NT2/D1 (cell line): ENCODE results near the gene PRKAG2.

Source experiments
- DNase-seq: peaks from one replicate; pipeline ENCODE4 v3.0.0-alpha.2; 2011; ENCODE audit warnings: low read depth, low spot score
- H3K27me3 ChIP-seq: 2 replicates; pipeline ENCODE4 v1.6.0; 2011; ENCODE audit warnings: mild to moderate bottlenecking; ENCODE audit not compliant: insufficient read length, insufficient read depth
- H3K36me3 ChIP-seq: 2 replicates; pipeline ENCODE4 v1.6.1; 2011; ENCODE audit warnings: mild to moderate bottlenecking, low read length, mixed read lengths; ENCODE audit not compliant: insufficient read depth, insufficient read length
- H3K4me1 ChIP-seq: 2 replicates; pipeline ENCODE4 v1.5.1; 2011; ENCODE audit not compliant: insufficient read depth, insufficient read length
- H3K4me3 ChIP-seq: 2 replicates; pipeline ENCODE4 v1.5.1; 2011; ENCODE audit warnings: low read depth; ENCODE audit not compliant: insufficient read length
- H3K9ac ChIP-seq: 2 replicates; pipeline ENCODE4 v1.6.0; 2011; ENCODE audit warnings: low read depth; ENCODE audit not compliant: insufficient read length
- H3K9me3 ChIP-seq: 2 replicates; pipeline ENCODE4 v1.5.1; 2011; ENCODE audit warnings: mild to moderate bottlenecking, low read length; ENCODE audit not compliant: insufficient read depth
- SUZ12 ChIP-seq: IDR thresholded peaks from 2 replicates; pipeline ENCODE4 v1.6.1; 2011; ENCODE audit not compliant: insufficient read length, insufficient read depth; ENCODE audit errors: extremely low read depth
- YY1 ChIP-seq: IDR thresholded peaks from 2 replicates; pipeline ENCODE4 v1.6.1; 2011; ENCODE audit not compliant: insufficient read length, insufficient read depth
- ZNF274 ChIP-seq: IDR thresholded peaks from 2 replicates; pipeline ENCODE4 v1.6.1; 2011; ENCODE audit warnings: mild to moderate bottlenecking, low read depth, low read length

Gene PRKAG2

DNA sequence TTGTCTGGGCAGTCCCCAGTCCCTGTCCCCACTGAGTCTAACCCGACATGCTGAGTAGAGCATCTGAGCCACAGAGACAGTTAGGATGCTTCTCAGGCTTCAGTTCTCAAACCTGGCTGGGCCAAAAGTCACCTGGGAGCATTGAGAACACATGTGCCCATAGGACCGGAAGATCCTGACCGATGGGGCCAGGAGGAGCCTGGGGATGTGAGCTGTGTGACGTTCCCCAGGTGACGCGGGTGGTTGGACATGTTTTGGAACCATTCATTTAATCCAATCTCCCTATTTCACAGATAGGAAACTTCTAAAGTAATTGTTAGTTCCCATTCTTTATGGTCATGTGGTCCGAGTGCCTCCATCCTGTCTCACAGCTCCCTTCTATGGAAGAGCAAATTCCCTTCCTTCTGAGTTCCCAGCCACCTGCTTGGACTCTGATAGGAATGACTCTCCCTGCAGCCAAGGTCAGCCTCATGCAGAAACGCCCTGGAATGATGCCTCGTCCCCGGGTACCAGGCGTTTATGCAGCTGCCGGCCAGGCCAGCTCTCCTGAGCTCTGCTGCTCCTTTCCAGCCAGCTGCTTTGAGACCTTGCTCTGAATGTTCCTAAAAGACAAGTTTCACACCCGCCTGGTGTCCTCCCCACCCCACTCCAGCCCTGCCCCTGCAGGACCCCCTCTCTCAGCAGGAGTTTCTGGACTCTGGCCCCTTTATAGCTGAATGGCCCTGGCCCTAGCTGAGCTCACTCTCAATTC, 190.7 kb downstream of the PRKAG2 start:
- TF ChIP-seq ZNF274, result no peak
- TF ChIP-seq SUZ12, result no peak
- TF ChIP-seq YY1, result no peak
- no peak for DNase-seq
- H3K27me3 ChIP-seq, result no peaks in the 10 kb centered on the region

DNA sequence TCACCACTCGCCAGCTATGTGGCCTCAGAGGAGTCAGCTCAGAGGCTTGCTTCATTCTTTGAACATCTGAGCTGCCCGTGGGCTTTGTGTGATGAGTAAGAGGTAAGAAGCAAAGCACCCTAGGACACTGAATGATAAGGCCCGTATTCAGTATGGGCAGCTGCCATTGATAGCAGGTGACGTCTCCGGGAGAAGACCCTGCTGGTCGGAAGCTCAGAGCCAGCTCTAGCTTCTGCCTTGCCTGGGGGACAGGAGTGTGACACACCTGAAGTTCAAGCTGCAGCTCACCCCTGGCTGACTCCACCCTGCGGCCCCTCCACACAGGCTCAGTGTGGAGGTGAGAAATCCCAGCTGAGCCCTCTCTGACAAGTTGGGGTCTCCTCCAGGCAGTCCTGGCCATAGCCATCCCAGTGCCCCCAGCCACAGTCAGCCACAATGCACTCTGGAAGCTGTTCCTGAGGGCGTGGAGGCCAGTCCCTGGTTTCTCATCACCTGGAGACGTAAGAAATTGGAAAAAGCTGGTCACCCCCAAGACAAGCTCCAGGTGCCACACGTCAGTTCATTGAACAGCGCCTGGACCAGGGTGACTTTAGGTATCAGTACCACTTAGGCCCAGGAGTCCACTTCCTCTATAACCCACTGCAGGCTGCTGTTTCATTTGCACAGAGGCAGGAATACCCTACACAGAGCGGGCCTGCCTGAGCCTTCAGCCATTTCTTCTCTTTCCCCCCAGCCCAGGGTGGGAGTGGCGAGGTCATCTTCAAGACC, 192.3 kb downstream of the PRKAG2 start:
- H3K4me1 ChIP-seq, result peaks cover 12% of the 10 kb centered on the region

More for the DNA sequence above, 190.7 kb downstream of the PRKAG2 start:
- Histone ChIP-seq H3K9ac (no peak overlapping the region), H3K36me3 (no peaks in the 10 kb centered on the region), H3K4me1 (peaks cover 12% of the 10 kb centered on the region), H3K9me3 (no peaks in the 10 kb centered on the region), H3K4me3 (no peak overlapping the region)

DNA sequence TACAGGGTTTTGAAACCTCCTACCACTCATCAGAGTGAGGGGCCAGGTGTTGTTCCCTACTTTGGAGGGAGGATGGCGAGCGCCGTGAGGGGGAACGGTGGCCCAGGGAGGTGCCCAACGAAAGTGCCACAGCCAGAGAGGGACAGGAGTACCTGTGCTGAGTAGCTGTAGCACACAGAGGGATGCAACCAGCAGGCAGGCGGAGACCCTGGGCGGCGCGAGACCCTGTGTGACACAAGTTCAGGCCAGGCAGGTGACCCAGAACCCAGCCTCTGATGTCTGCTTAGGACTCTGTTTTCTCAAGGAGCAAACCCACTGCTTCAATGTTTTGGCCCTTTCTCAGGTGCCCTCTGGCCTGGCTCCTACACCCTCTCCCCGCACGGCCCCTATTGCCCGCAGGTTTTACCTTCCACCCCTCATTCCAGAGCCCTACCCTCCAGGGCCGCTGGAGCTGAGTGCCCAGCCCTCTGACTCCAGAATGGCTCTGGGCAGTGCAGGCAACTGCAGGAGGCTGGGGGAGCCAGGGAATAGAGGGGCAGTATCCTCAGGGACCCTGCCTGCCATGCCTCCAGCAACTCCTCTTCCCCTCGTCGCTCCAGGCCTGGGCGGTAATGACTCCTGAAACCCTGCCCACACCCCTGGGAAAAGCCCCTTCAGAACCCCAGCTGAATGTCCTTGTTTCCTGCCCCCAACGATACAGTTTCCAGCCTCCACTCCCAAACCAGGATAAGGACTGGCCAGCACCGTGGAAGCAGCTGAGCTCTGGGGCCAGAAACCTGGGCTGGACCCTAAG, 193.1 kb downstream of the PRKAG2 start:
- Histone ChIP-seq H3K9ac (no peak overlapping the region), H3K9me3 (no peaks in the 10 kb centered on the region), H3K36me3 (no peaks in the 10 kb centered on the region), H3K27me3 (no peaks in the 10 kb centered on the region), H3K4me1 (peaks cover 12% of the 10 kb centered on the region), H3K4me3 (no peak overlapping the region)
- TF ChIP-seq ZNF274, result no peak
- TF ChIP-seq YY1, result no peak
- no peak for TF ChIP-seq SUZ12
- no peak for DNase-seq

More for the DNA sequence above, 192.3 kb downstream of the PRKAG2 start:
- DNase-seq, result no peak
- Histone ChIP-seq H3K9ac (no peak overlapping the region), H3K27me3 (no peaks in the 10 kb centered on the region), H3K4me3 (no peak overlapping the region), H3K9me3 (no peaks in the 10 kb centered on the region), H3K36me3 (no peaks in the 10 kb centered on the region)
- TF ChIP-seq ZNF274 (no peak), SUZ12 (no peak), YY1 (no peak)

DNA sequence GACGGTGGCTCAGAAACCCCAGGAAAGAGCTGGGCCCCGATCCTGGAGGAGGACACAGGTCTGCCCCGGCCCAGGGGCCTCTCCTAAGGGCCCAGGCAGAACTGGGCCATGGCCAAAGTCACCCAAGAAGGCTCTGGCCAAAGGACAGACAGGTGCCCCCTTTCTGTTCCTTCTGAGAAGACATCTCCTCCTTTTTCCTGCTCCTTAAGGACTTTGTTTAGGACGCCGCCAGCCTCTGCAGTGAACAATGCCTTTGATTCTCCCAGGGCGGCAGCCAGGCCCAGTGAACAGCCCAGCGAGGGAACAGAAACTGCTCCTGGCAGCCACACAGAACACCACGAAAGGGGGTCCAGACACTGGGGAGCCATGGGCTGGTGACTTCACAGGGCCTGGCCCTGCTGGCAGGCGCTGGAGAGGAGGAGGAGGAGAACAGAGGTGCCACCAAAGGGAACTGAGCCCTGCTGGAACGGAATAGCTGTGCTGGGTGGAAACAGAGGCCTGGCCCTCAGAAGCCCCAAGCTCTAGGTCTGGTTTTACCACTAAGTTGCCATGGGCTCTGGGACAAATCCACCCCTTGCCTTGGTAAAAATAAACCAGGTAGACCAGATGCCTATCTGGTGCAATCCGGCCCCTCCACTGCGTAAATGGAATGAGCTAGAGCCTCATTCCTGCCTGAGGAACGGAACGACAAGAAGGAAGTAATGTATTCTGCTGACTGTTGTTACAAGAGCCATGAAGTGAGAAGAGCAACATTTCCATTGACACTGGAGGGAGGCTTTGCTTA, 193.9 kb downstream of the PRKAG2 start:
- Histone ChIP-seq H3K4me3 (no peak overlapping the region), H3K9ac (no peak overlapping the region), H3K4me1 (peaks cover 10% of the 10 kb centered on the region), H3K27me3 (no peaks in the 10 kb centered on the region), H3K36me3 (no peaks in the 10 kb centered on the region), H3K9me3 (no peaks in the 10 kb centered on the region)
- no peak for DNase-seq
- TF ChIP-seq SUZ12 (no peak), ZNF274 (no peak), YY1 (no peak)

DNA sequence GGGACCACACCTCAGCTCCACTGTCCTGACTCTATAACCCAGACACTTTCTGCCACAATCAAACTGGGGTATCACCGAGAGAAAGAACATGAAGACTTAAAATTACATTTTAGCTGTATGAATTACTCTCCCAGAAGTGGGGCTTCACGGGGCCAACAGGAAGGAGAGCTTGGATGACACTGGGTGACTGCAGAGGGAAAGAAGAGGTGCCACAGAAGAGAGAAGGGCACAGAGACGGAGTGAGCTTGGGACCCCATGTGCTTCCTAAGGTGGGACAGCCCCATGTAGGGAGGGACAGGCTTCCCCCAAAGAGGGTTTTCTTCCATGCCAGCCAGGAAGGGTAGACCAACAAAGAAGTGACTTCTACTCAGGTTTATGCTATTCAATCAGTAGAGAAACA, 195.2 kb downstream of the PRKAG2 start:
- DNase-seq, result no peak
- Histone ChIP-seq H3K9me3 (no peaks in the 10 kb centered on the region), H3K4me3 (no peak overlapping the region), H3K9ac (no peak overlapping the region), H3K27me3 (no peaks in the 10 kb centered on the region), H3K4me1 (peaks cover 10% of the 10 kb centered on the region), H3K36me3 (no peaks in the 10 kb centered on the region)
- TF ChIP-seq SUZ12 (no peak), YY1 (no peak), ZNF274 (no peak)

DNA sequence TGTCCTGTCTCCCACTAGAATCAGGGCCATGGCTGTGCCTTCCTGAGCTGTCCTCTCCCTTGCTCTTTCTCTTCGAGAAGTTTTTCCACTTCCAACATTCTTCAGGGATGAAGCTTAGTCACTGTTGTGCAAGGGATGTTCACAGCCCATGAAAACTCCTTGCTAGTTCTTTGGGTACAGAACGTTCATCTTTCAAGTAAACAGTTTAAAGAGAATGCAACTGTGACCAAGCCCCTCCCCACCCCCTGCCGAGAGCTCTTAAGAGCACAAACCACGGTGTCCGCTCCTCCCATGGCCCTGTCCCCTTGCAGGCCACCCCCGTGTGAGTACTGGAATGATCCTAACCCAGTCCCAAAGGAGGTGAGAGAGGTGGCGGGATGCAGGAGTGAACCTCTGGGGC, 196.1 kb downstream of the PRKAG2 start:
- DNase-seq, result no peak
- H3K4me3 ChIP-seq, result no peak overlapping the region
- H3K9me3 ChIP-seq, result no peaks in the 10 kb centered on the region
- H3K4me1 ChIP-seq, result peaks cover 6% of the 10 kb centered on the region
- no peak overlapping the region for H3K9ac ChIP-seq
- no peaks in the 10 kb centered on the region for H3K36me3 ChIP-seq
- H3K27me3 ChIP-seq, result no peaks in the 10 kb centered on the region
- TF ChIP-seq ZNF274 (no peak), YY1 (no peak), SUZ12 (no peak)
